H9 (cell line): ENCODE data around the gene EFCAB14. TPM values are rescaled to one million over a fixed set of nuclear protein-coding genes. Genes with fewer than 3 reads are reported as not detected.

Experiments
- DNase-seq: peaks from one replicate; pipeline ENCODE4 v3.0.0-alpha.2; 2017
- H2AFZ ChIP-seq: one replicate; pipeline ENCODE4 v1.6.1; 2013; ENCODE audit warnings: mild to moderate bottlenecking, low read length, control low read depth, moderate library complexity
- H2AK5ac ChIP-seq: 2 replicates; pipeline ENCODE4 v1.6.1; 2013; ENCODE audit warnings: low read length, control low read depth, mixed read lengths; ENCODE audit not compliant: insufficient read length
- H2BK120ac ChIP-seq: one replicate; pipeline ENCODE4 v1.6.1; 2013; ENCODE audit warnings: low read depth, mild to moderate bottlenecking, low read length, control low read depth, inconsistent platforms; ENCODE audit not compliant: poor library complexity, severe bottlenecking
- H2BK12ac ChIP-seq: 2 replicates; pipeline ENCODE4 v1.6.1; 2013; ENCODE audit warnings: low read length, control low read depth, mixed read lengths, low read depth; ENCODE audit not compliant: insufficient read length
- H2BK15ac ChIP-seq: 2 replicates; pipeline ENCODE4 v1.6.1; 2013; ENCODE audit warnings: low read depth, low read length, control low read depth
- H2BK20ac ChIP-seq: one replicate; pipeline ENCODE4 v1.6.1; 2013; ENCODE audit warnings: low read depth, mild to moderate bottlenecking, low read length, control low read depth, inconsistent platforms; ENCODE audit not compliant: poor library complexity, severe bottlenecking
- H2BK5ac ChIP-seq: 2 replicates; pipeline ENCODE4 v1.6.1; 2013; ENCODE audit warnings: low read length, control low read depth, mixed read lengths; ENCODE audit not compliant: insufficient read length
- H3K14ac ChIP-seq: 2 replicates; pipeline ENCODE4 v1.6.1; 2013; ENCODE audit warnings: low read length, control low read depth; ENCODE audit not compliant: insufficient read depth
- H3K18ac ChIP-seq: 2 replicates; pipeline ENCODE4 v1.6.1; 2013; ENCODE audit warnings: low read depth, mild to moderate bottlenecking, mixed read lengths, low read length, control low read depth; ENCODE audit not compliant: insufficient read length
- H3K23ac ChIP-seq: 2 replicates; pipeline ENCODE4 v1.6.1; 2013; ENCODE audit warnings: low read length, control low read depth, mixed read lengths, low read depth; ENCODE audit not compliant: insufficient read length
- H3K23me2 ChIP-seq: 2 replicates; pipeline ENCODE4 v1.6.1; 2013; ENCODE audit warnings: low read depth, mild to moderate bottlenecking, mixed read lengths, low read length, control low read depth; ENCODE audit not compliant: insufficient read length, poor library complexity, severe bottlenecking
- H3K27ac ChIP-seq: 2 replicates; pipeline ENCODE4 v1.5.1; 2013; ENCODE audit warnings: low read length, control low read depth, mixed read lengths, low read depth; ENCODE audit not compliant: insufficient read length
- H3K27me3 ChIP-seq: 2 replicates; pipeline ENCODE4 v1.6.1; 2013; ENCODE audit warnings: low read length, control low read depth, inconsistent platforms; ENCODE audit not compliant: insufficient read depth
- H3K4ac ChIP-seq: 2 replicates; pipeline ENCODE4 v1.6.1; 2013; ENCODE audit warnings: low read depth, mild to moderate bottlenecking, control low read depth, inconsistent platforms, low read length, moderate library complexity
- H3K4me1 ChIP-seq: 2 replicates; pipeline ENCODE4 v1.6.1; 2013; ENCODE audit warnings: low read length, control low read depth, inconsistent platforms; ENCODE audit not compliant: insufficient read depth
- H3K4me2 ChIP-seq: 2 replicates; pipeline ENCODE4 v1.6.1; 2013; ENCODE audit warnings: low read length, control low read depth, mixed read lengths; ENCODE audit not compliant: insufficient read length, insufficient read depth
- H3K56ac ChIP-seq: 2 replicates; pipeline ENCODE4 v1.6.1; 2013; ENCODE audit warnings: low read depth, mild to moderate bottlenecking, mixed read lengths, low read length, control low read depth; ENCODE audit not compliant: insufficient read length
- H3K79me1 ChIP-seq: 2 replicates; pipeline ENCODE4 v1.6.1; 2013; ENCODE audit warnings: low read depth, mild to moderate bottlenecking, moderate library complexity, low read length, control low read depth, inconsistent platforms; ENCODE audit not compliant: insufficient read depth, poor library complexity, severe bottlenecking
- H3K79me2 ChIP-seq: 2 replicates; pipeline ENCODE4 v1.6.1; 2013; ENCODE audit warnings: low read length, control low read depth, inconsistent platforms; ENCODE audit not compliant: insufficient read depth
- H3K9ac ChIP-seq: 2 replicates; pipeline ENCODE4 v1.6.1; 2013; ENCODE audit warnings: low read length, control low read depth, mixed read lengths; ENCODE audit not compliant: insufficient read length; ENCODE audit errors: extremely low read depth
- H3K9me3 ChIP-seq: one replicate; pipeline ENCODE4 v1.6.1; 2013; ENCODE audit warnings: low read depth, low read length, inconsistent platforms; ENCODE audit not compliant: control insufficient read depth
- H3T11ph ChIP-seq: one replicate; pipeline ENCODE4 v1.6.1; 2013; ENCODE audit warnings: mild to moderate bottlenecking, low read length, control low read depth, inconsistent platforms
- H4K20me1 ChIP-seq: one replicate; pipeline ENCODE4 v1.6.1; 2013; ENCODE audit not compliant: control insufficient read depth, insufficient read length, insufficient read depth
- H4K5ac ChIP-seq: 2 replicates; pipeline ENCODE4 v1.6.1; 2013; ENCODE audit warnings: low read depth, mild to moderate bottlenecking, mixed read lengths, low read length, control low read depth; ENCODE audit not compliant: insufficient read length
- H4K8ac ChIP-seq: replicated peaks from 2 replicates; pipeline ENCODE4 v1.6.1; 2013; ENCODE audit warnings: low read length, control low read depth, mixed read lengths, low read depth; ENCODE audit not compliant: insufficient read length
- H4K91ac ChIP-seq: 2 replicates; pipeline ENCODE4 v1.6.1; 2013; ENCODE audit warnings: low read depth, mild to moderate bottlenecking, moderate library complexity, mixed read lengths, low read length, control low read depth; ENCODE audit not compliant: insufficient read length
- H3K27ac Mint-ChIP-seq, 3 experiments: 2 replicates in 2 of 3; 3 replicates in 1 of 3; pipeline ENCODE4 v1.8.0; 2020 to 2021; ENCODE audit warnings: mixed read lengths in 3 of 3, mild to moderate bottlenecking in 1 of 3, moderate library complexity in 1 of 3
- H3K27me3 Mint-ChIP-seq: 2 replicates; pipeline ENCODE4 v1.8.0; 2021; ENCODE audit warnings: low read depth, mild to moderate bottlenecking, moderate library complexity, mixed read lengths
- H3K36me3 Mint-ChIP-seq, 3 experiments: 2 replicates in 2 of 3; 3 replicates in 1 of 3; pipeline ENCODE4 v1.8.0; 2020 to 2021; ENCODE audit warnings: low read depth in 3 of 3, mixed read lengths in 3 of 3; ENCODE audit not compliant: insufficient read depth in 1 of 3
- H3K4me1 Mint-ChIP-seq, 2 experiments: 2 replicates each; pipeline ENCODE4 v1.8.0; 2020; ENCODE audit warnings: mixed read lengths in 2 of 2
- H3K4me3 Mint-ChIP-seq, 2 experiments: 2 replicates in 1 of 2; 3 replicates in 1 of 2; pipeline ENCODE4 v1.8.0; 2020 to 2021; ENCODE audit warnings: mild to moderate bottlenecking in 2 of 2, mixed read lengths in 2 of 2, moderate library complexity in 1 of 2
- H3K9me3 Mint-ChIP-seq, 2 experiments: 2 replicates in 1 of 2; 3 replicates in 1 of 2; pipeline ENCODE4 v1.8.0; 2020; ENCODE audit warnings: mild to moderate bottlenecking in 2 of 2, mixed read lengths in 2 of 2, moderate library complexity in 1 of 2
- CTCF ChIP-seq: fragments of 200-600 bp; sonication (generic); conservative IDR thresholded peaks from 3 replicates; pipeline ENCODE4 v1.8.0; 2021; ENCODE audit warnings: antibody characterized with exemption, mild to moderate bottlenecking
- WGBS: extraction: QIAGEN DNeasy Blood & Tissue Kit; methylation state at CpG from one replicate; pipeline ENCODE4 v1.1.7; 2013; ENCODE audit warnings: missing lambda C conversion rate, low lambda C conversion rate, mixed read lengths; ENCODE audit not compliant: insufficient read length; ENCODE audit errors: extremely low coverage; 5-methylcytosine and 5-hydroxymethylcytosine counted together
- total RNA-seq: library from RNA; stranded (reverse); gene quantifications from 2 replicates; pipeline ENCODE4 v1.2.1, GENCODE V29; 2021

EFCAB14 gene
- total RNA-seq, 1 experiment from 2014 or later, result 42.2 TPM

DNA sequence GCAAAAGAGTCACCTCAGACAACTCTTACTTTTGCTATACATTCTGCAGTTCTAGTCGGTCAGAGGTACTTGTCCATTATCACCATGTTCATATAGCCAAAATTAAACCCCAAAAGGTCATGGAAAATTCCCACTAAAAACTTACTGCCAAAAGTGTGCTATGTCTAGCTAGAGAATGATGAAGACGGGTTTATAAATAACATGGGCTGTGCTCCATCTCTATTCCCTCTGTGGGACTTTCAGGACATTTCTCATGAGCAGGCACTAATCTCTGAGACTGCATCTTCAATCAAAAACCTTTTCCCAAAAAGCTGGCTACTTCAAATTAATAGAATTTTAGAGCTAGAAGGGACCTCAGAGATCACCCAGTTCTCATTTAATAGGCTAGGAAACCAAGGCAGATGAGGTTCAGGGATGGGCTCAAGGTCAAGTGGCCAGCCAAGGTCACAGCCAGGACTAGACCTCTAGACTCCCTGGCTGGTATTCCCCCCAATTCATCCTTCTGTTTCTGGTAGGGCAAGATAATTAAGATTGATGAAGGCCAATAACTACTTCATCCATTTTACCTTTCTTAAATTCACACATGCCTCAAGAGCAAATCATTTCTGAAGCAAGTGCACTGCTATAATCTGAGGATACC, 81.3 kb downstream of the EFCAB14 start:
- Histone ChIP-seq H3K9me3 (no peaks in the 10 kb centered on the region), H2AK5ac (no peak overlapping the region), H2BK5ac (no peak overlapping the region), H3K79me1 (no peaks in the 10 kb centered on the region), H3K4me2 (no peak overlapping the region), H3K23ac (no peak overlapping the region), H3K14ac (no peak overlapping the region), H3T11ph (no peak overlapping the region), H3K9ac (no peak overlapping the region), H4K91ac (no peak overlapping the region), H3K56ac (no peak overlapping the region), H3K27me3 (no peaks in the 10 kb centered on the region), H4K8ac (no peak overlapping the region), H2BK15ac (no peak overlapping the region), H3K27ac (no peak overlapping the region), H3K23me2 (no peaks in the 10 kb centered on the region), H2BK12ac (no peak overlapping the region), H2BK20ac (no peak overlapping the region), H3K4me1 (no peaks in the 10 kb centered on the region), H4K5ac (no peak overlapping the region), H3K79me2 (no peaks in the 10 kb centered on the region), H4K20me1 (no peaks in the 10 kb centered on the region), H2BK120ac (no peak overlapping the region), H3K18ac (no peak overlapping the region), H2AFZ (no peak overlapping the region), H3K4ac (no peak overlapping the region)
- Mint-ChIP-seq H3K4me3 (no peak overlapping the region), H3K36me3 (peaks cover 2 to 26% (median 25%) of the 10 kb centered on the region in 3 experiments; a peak in 6 of 7 replicates), H3K27ac (peak overlapping the region in 1 of 3 experiments; percentile 20; a peak in 1 of 7 replicates), H3K4me1 (no peaks in the 10 kb centered on the region), H3K27me3 (no peaks in the 10 kb centered on the region), H3K9me3 (no peaks in the 10 kb centered on the region)
- no CpG with 5 or more reads among the region's 2 CpGs for WGBS
- TF ChIP-seq CTCF, result no peak
- no peak for DNase-seq
